ENCODE measurements around the gene CLDN9. TPM values are rescaled to one million over a fixed set of nuclear protein-coding genes. Genes with fewer than 3 reads are reported as not detected.

The CLDN9 gene
- total and polyA plus RNA-seq, 9 of the 15 experiments (the other 6 are each of a cell fraction or from before 2014, with no cell fraction given) = 0.12 to 0.44 (median 0.22) TPM; not detected in 4

DNA sequence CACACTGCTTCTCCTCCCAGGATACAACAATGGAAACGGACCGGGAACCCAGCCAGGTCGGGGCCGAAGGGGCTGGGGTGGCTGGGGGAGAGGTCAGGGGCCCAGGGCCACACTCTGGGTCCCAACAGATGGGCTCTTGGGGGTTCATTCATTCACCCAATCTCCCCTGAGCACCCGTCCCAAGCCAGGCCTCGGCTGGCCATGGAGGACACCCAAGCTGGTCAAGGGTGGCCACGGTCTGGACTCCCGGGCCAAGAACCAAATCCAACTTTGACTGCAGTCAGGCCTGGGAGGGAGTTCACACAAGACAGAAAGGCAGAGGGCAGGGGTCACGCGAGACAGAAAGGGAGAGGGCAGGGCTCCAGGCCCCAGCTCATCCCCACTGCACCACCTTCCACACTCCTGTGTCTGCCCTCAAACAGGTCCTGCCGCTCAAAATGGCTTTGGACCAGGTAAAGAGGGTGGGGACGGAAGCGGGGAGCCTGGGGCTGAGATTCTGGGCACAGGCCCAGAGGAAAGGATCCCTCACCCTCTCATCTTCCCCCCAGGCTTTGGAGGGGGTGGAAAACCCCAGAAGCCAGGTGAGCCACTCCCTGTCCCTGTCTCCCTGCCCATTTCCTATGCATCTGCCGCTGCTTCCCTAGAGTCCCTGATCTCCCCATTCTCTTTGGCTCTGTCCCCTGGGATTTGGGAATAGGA lies 20.2 kb upstream of the CLDN9 start:
- ATAC-seq (no peak), DNase-seq (ENCODE audit: extremely low read depth in 1 of 4, low spot score in 3 of 4) (no peak), FAIRE-seq (no peak)
- Histone ChIP-seq H2AFZ (ENCODE audit: low read depth, low read length) (no peak overlapping the region), H3K4me2 (ENCODE audit: insufficient read depth, low read length) (no peak overlapping the region), H3K27ac (ENCODE audit: extremely low read depth, low read depth, low read length) (no peak overlapping the region), H3K4me3 (no peak overlapping the region), H3K9me3 (replicated peaks; ENCODE audit: control insufficient read depth, insufficient read depth, low read depth, low read length) (no peaks in the 10 kb centered on the region), H3K79me2 (ENCODE audit: control insufficient read depth, insufficient read depth, low read length) (no peaks in the 10 kb centered on the region), H3K9ac (ENCODE audit: insufficient read depth in 1 of 2, low read depth in 2 of 2, low read length in 2 of 2) (0 out of 4 replicates have a peak overlapping the region, but pooled peaks of 1 of the 2 experiments have one; percentile 19), H3K9me1 (ENCODE audit: control insufficient read depth, insufficient read depth, low read length) (no peaks in the 10 kb centered on the region), H3K4me1 (replicated peaks in 1 of 2; ENCODE audit: control insufficient read depth in 2 of 2, insufficient read depth in 2 of 2, low read length in 2 of 2) (peaks cover 0 to 40% of the 10 kb centered on the region in 2 experiments; a peak in 2 of 5 replicates), H4K20me1 (replicated peaks; ENCODE audit: control insufficient read depth, insufficient read depth, low read length) (no peaks in the 10 kb centered on the region), H3K27me3 (ENCODE audit: control insufficient read depth in 2 of 2, insufficient read depth in 2 of 2, low read length in 2 of 2) (no peaks in the 10 kb centered on the region), H3K36me3 (ENCODE audit: control insufficient read depth, insufficient read depth, low read length) (no peaks in the 10 kb centered on the region)
- TF ChIP-seq POLR2G (IDR thresholded peaks at IDR 0.05; ENCODE audit: low read depth, low read length) (no peak), MIER1 (IDR thresholded peaks at IDR 0.05; ENCODE audit: low read depth) (no peak), C11orf30 (IDR thresholded peaks at IDR 0.05; ENCODE audit: low read depth) (no peak), KLF13 (tag; IDR thresholded peaks at IDR 0.05; ENCODE audit: borderline replicate concordance, low read depth) (no peak)
- TF ChIP-seq, protein P1, sequence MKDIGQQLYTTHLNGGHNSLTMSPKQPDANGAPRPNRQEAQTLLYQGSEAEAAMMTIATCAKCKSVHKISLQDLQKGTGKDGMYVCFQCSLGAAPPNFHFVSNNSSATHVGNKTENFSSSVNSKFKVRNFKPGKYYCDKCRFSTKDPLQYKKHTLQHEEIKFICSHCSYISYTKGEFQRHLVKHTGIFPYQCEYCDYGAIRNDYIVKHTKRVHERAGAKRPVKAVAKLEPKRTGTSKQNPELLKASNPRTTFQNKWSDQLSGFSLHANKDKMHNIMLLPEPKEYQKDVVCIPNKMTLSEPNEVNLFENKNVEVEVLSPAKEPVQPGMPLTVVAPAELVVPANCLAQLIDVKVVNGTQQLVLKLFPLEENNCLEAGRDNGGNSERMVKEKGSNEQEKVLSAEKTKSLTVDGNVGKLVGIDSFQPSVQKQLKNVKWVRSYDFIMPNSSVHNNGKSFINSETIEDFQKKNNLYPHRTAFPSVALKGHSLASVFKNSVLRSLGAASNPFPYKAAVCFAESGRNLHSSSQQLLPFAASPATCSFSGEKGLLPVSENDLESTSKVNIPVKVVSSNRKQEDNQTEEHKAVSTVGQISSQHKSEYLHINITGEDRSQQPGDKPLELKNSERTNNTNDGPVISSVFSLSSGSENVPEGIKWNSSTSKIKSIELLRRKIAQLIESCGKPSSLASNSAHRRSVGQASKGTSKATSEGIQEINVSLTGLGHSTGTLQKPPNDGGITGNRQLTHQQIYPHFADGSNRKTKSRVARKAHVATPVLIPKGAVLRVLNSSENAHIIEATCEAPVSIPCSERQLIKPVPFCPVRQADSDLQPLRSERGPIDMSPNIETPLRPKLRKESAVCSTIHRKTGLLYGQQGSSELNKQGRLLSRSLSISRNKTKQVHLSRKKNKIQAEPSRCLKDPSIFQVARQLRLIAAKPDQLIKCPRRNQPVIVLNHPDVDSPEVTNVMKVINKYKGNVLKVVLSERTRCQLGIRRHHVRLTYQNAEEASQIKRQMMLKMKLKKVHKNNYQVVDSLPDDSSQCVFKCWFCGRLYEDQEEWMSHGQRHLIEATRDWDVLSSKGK (CRISPR knock-in tag; IDR thresholded peaks at IDR 0.05) = no peak
- POLR2A ChIA-PET = interaction anchor here (0.6 to 1.0 kb wide), 3 partner anchors 10 to 18 kb away, joined by 3 read pairs; no protein-coding TSS in a partner anchor
- no TSS peak for BruUV-seq (replicated peaks)
- CTCF ChIA-PET (ENCODE audit: low intra/inter-chr PET ratio) = no interaction called here
- WGBS (ENCODE audit: insufficient coverage, low coverage, missing lambda C conversion rate) = 70% methylated on average over 9 of the region's 14 CpGs
- intact Hi-C loops (cut with micrococcal nuclease) = no loop called here
- in situ Hi-C loops (cut with MboI) = no loop called here
